Fibroblast of the aortic adventitia (primary cell): ENCODE results near the gene KNSTRN. TPM values are rescaled to one million over a fixed set of nuclear protein-coding genes. Genes with fewer than 3 reads are reported as not detected.

Source experiments
- DNase-seq: peaks from one replicate; pipeline ENCODE4 v3.0.0-alpha.2; 2010; ENCODE audit warnings: low read depth
- H3K4me3 ChIP-seq: 2 replicates; pipeline ENCODE4 v1.5.1; 2011; ENCODE audit warnings: low read depth, mild to moderate bottlenecking, control low read depth, low read length, moderate library complexity
- total RNA-seq: library from RNA; depleted of rRNA; stranded (reverse); fragments of >200 nt; gene quantifications from 2 replicates; pipeline ENCODE4 v1.2.3, GENCODE V29; 2012; ENCODE audit warnings: low replicate concordance
- TF ChIP-seq, protein P1 (sequence below): IDR thresholded peaks from 2 replicates; pipeline ENCODE4 v1.5.1; 2011; ENCODE audit warnings: mild to moderate bottlenecking, low read length, control low read depth, inconsistent platforms; ENCODE audit not compliant: insufficient read depth

The KNSTRN gene
- total RNA-seq, 1 donor = 44.1 TPM

- H3K4me3 ChIP-seq = no peak overlapping the region
- DNase-seq = peak; percentile 43
- TF ChIP-seq, protein P1, sequence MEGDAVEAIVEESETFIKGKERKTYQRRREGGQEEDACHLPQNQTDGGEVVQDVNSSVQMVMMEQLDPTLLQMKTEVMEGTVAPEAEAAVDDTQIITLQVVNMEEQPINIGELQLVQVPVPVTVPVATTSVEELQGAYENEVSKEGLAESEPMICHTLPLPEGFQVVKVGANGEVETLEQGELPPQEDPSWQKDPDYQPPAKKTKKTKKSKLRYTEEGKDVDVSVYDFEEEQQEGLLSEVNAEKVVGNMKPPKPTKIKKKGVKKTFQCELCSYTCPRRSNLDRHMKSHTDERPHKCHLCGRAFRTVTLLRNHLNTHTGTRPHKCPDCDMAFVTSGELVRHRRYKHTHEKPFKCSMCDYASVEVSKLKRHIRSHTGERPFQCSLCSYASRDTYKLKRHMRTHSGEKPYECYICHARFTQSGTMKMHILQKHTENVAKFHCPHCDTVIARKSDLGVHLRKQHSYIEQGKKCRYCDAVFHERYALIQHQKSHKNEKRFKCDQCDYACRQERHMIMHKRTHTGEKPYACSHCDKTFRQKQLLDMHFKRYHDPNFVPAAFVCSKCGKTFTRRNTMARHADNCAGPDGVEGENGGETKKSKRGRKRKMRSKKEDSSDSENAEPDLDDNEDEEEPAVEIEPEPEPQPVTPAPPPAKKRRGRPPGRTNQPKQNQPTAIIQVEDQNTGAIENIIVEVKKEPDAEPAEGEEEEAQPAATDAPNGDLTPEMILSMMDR = no peak
Measured at GRCh38 chr15:40342416-40343320, 39.9 kb upstream of the KNSTRN start.

DNA sequence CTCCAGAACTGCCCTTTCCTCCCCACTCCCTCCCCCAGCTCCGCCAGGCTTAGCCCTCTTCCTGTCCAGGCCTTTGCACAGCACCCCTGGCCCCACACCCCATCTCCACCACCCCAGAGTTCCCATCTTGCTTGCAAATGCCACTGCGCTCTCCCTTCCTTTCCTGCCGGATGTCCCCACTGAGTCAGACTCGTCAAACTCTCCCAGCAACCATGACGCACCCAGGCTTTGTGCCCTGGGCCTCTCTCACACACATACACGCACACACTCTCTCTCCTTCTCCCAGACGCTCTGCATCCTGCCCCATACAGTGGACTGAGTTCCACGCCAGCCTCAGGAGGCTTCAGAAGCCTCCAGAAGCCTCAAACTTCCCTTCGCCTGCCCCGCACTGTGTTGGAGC, 39.0 kb upstream of the KNSTRN start:
- TF ChIP-seq, protein P1 = no peak
- peak; percentile 90 for DNase-seq
- H3K4me3 ChIP-seq = no peak overlapping the region

GRCh38 chr15:40344217-40344616, 38.3 kb upstream of the KNSTRN start:
- TF ChIP-seq, protein P1 = no peak
- H3K4me3 ChIP-seq = no peak overlapping the region
- DNase-seq = peak; percentile 45

DNA sequence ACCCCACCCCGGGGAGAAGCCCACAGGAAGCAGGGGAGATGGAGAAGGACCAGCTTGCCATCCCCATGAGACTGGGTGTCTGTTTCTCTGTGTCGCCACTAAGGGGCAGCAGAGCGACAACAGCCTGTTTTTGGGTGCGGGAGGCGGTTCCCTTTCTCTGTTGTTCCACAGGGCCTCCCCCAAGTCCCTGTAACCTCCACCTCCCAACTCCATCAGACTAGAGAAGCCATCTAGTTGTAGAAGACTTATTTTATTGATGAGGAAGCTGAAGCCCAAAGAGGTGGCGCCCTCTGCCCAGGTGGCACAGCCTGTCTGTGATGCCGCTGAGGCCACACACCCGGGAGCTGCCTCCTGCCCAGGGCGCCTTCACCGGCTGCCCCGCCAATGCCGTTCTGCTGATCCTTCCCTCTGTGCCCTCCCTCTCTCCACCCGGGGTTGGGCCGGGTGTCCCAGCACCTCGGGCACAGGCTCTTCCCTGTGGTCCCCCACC, 37.8 kb upstream of the KNSTRN start:
- no peak overlapping the region for H3K4me3 ChIP-seq
- DNase-seq = peak; percentile 65
- TF ChIP-seq, protein P1 = peak; percentile 80

DNA sequence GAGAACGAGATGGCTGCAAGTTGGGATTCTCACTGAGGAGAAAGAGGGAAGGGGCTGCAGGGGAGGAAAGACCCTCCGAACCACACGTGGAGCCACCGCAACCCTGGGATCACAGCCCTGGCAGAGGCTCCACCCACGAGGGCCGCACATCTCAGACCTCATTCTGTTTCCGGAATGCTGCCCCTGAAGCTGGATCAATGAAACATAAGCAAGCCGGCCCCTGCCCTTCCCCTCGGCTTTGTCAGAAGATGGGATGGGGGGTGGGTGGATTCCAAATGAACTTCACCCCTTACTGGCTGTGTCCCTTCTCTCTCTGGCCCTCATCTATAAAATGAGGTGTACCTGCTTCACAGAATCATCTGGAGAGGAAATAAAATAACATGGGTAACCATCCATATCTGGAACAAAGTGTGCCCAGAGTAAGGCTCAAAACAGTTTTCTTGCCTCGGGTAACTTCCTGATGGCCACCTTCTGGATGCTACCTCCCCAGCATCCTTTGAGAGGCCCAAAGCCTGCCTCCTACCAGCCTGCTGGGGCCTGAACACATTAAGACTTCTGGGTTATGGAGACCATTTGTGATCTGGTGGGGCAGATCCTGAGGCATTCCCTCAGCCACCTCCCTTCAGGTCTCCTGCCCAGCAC, 37.2 kb upstream of the KNSTRN start:
- no peak for DNase-seq
- TF ChIP-seq, protein P1 = no peak
- H3K4me3 ChIP-seq = no peak overlapping the region

GRCh38 chr15:40345867-40346578, 36.5 kb upstream of the KNSTRN start:
- H3K4me3 ChIP-seq = no peak overlapping the region
- TF ChIP-seq, protein P1 = no peak
- no peak for DNase-seq
